HK-2 (cell line): ENCODE measurements around the gene ELOVL6.

Source experiments
- DNase-seq: peaks from one replicate; pipeline ENCODE4 v3.0.0-alpha.2; 2018; ENCODE audit not compliant: unreplicated experiment

Gene ELOVL6

GRCh38 chr4:110025718-110026117, 172.7 kb downstream of the ELOVL6 start:
- DNase-seq = no peak

GRCh38 chr4:110025056-110025455, 173.4 kb downstream of the ELOVL6 start:
- DNase-seq = no peak

DNA sequence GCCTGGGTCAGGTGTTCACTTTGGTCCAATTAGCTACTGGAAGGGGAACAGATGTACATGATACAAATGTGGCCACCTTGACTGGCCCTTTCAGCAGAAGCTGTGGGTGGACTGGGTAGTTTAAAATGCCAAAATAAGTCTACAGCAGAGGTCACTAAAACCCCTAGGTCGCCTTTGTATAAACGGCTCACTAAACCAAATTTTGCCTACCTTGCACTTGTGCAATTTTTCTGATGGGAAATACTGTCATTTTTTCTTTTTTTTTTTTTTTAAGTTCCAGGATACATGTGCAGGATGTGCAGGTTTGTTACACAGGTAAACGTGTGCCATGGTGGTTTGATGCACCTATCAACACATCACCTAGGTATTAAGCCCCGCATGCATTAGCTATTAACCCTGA, 176.0 kb downstream of the ELOVL6 start:
- DNase-seq = no peak

DNA sequence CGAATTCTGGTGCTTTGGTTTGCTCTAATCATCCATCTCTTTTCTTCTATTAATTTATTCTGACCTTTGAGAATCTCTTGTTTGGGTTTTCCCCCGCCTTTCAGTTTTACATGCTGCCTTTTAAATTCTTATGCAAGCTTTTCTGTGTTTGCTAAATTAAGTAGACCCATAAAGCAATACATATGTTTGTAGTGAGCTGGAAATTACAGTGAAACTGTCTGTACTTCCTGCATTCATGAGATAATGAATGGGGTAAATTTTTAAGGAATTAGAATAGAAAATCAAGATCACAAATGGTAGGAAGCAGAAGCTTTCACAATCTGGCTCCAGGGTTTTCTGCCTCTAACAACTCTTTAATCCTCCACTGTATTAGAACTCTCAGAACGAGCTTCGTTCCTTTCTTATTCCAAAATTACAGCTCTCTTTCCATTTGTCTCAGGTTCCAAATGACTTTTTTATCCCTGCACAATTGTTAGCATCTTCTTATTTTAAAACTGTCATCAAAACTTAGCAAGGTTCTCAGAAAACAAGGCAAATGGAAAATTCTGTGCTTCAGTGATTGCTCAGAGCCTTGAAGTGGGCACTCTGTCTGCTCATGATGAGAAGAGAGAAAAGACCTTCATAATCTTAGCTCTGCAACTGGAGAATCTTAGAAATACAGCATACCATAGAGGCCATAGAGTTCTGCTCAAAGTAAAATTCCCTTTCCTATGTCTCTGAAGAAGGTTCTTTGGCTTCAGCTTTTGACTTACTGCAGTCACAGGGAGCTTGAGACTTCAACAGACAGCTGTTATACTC, 177.6 kb downstream of the ELOVL6 start:
- DNase-seq = no peak

DNA sequence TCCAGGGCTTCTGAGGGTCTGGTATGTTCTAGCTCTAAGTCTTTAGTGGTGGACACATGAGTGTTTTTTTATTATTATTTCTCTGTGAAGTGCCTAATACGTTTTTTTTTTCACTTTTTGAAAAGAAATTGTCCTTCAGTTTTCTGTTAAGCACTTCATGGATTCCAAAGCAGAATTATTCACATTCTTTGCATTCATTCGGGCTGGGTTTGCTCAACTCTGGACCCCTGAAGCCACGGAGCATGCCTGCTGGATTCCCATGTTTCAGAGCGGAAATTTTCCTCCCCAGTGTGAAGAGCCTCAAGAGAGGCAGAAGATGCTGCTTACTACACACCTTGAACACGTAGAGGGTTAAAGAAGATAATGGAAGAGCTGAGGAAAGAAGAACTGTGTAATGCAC, 178.3 kb downstream of the ELOVL6 start:
- DNase-seq = no peak

- DNase-seq = no peak
Measured at GRCh38 chr4:110019153-110019552, 179.3 kb downstream of the ELOVL6 start.

- no peak for DNase-seq
Measured at GRCh38 chr4:110014233-110014632, 184.2 kb downstream of the ELOVL6 start.

GRCh38 chr4:110012917-110013316, 185.5 kb downstream of the ELOVL6 start:
- no peak for DNase-seq

DNA sequence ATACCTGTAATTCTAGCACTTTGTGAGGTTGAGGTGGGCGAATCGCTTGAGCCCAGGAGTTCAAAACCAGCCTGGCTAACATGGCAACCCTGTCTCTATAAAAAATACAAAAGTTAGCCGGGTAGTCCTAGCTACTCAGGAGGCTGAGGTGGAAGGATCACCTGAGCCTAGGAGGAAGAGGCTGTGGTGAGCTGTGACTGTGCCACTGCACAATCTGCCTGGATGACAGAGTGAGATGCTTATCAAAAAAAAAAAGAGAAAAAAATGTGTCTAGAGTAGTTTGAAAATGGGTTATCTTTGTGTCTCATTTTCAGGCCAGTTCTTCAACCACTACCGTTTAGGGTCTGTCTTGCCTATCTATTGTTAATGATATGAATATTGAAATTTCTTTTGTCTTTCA, 187.6 kb downstream of the ELOVL6 start:
- DNase-seq = no peak

DNA sequence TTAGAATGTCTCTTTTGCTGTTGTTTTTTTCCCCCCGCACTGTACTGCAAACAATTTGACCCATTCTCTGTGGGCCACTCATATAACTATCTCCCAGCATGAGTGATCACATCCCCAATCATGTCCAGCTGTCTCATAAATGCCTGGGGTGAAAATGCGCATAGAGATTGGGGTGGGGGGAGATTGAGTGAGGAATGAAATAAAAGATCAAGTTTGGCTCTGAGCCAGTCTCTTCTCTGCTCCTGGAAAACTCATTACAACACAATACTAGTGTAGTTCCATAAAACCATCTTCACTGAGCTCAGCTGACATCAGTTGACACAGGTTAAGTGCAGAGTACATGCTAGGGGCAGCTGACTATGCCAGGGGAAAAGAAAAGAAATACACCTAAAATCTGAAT, 188.9 kb downstream of the ELOVL6 start:
- DNase-seq = no peak

DNA sequence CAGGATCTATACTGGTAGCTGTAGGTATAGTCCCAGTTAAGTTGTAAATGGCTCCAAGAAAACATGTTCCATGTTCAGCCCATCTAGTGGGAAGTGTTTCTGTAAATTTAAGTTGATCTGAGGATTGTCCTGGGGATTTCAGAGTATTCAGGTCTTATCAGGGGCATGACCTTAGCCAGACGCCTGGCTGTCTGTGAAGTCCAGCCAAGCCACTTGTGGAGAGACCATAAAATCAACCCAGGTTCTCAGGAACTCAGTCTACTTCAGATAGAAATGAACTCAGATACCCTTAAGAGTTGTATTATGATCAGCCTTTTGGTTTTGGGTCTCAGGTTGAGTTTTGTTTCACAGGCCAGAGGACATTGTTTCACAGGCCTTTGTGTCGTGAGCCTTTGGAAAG, 189.9 kb downstream of the ELOVL6 start:
- DNase-seq = no peak

GRCh38 chr4:110007217-110007616, 191.2 kb downstream of the ELOVL6 start:
- no peak for DNase-seq

GRCh38 chr4:110005461-110006056, 192.9 kb downstream of the ELOVL6 start:
- DNase-seq = no peak

DNA sequence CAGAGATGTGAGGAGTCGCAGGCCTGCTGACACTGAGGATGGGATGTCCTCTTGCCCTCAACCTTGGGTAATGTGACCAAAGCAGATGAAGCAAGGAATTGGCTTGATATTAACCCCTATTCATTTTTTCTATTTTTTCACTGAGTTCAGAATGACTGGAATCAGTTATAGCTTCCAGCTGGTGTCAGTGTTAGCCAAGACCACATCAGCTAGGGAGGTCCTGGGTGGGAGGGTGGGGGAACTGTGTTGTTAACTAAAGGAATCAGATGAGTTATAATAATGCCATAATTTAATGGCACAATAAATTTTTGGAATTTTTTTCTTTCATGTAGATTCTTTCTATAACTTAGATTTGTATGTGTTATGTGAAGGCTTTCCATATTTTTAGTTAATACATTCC, 193.9 kb downstream of the ELOVL6 start:
- no peak for DNase-seq

DNA sequence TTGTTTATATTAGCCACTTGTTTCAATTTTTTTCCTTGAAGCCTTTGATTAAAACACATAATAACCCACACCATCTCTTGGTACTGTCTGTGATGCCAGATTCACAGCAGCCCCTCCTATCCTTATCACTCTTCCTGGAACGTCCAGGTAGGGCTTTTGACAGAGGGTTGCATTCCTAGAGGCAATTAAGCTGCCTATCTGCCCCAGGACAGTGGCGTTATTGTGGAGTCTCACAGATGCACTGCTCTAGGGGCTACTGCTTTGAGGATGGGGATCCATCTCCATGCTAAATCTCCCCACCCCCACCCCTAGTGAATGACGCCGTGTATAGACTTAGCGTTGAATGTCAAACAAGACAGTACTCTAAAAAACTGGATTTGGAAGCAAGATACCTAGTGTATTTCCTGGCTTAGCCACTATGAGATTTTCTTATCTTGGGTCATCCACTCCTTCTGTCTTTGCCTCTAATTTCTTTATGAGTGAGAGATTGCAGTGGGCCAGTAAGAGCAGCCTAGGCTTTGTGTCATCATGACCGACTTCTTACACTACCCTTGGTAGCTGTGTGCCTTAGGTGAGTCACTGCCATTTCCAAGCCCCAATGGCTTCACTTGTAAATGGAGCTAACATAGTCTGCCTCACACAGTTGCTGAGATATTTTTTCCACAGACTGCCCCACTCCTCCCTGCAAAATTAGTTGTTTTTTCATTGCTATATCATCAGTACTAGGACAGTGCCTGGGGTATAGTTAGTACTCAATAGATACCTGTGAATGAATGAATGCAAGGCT, 194.8 kb downstream of the ELOVL6 start:
- DNase-seq = no peak

DNA sequence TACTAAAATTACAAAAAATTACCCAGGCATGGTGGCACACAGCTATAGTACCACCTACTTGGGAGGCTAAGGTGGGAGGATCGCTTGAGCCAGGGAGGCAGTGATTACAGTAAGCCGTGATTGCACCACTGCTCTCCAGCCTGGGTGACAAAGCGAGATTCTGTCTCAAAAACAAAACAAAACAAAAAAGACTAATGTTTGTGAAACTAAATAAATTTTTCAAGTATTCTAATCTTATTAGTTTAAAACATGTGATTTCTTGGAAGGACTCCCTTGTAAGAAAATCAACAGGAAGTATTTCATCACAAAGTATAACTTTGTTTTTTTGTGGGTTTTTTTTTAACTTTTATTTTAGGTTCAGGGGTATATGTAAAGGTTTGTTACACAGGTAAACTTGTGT, 196.1 kb downstream of the ELOVL6 start:
- no peak for DNase-seq

DNA sequence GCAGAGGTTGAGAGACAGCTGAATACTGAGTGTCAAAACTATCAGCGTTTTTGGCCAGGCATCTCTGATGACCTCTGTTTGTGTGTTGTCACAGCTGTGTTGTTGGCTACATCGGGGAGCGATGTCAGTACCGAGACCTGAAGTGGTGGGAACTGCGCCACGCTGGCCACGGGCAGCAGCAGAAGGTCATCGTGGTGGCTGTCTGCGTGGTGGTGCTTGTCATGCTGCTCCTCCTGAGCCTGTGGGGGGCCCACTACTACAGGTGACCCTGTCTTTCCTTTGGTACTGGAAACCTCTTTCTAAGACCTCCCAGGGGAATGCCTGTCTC, 198.9 kb downstream of the ELOVL6 start:
- no peak for DNase-seq

DNA sequence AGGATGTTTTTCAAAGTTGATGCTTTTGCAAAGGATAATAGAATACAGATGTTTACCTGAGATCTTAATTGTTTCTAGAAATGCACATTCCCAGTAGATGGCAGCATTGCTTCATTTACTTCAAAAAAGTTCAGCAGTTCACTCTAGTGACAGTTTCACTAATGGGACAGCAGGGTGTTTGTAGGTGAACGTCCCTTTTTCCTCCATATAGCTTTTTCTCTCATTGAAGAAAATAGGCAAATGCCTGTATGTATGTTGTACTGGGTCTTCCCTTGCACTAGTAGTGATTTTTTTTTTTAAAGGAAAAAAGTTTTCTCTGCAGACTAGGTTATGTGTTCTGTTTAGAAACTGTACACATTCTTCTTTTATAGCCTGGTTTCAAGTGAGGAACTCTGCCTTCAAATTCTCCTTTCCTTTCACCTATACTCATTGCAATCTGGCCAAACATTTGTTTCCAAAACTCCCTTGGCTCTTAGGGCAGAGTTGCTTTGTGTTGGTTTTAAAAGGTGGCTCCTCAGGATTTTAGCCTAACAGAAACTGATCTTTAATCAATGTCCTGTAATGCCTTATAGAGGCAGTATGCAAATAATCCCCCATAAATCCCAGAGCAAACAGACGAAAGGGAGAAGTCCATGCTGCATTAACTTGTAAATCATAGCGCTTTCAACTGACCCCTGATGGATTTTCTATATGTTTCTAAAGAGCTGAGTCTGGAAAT, 199.4 kb downstream of the ELOVL6 start:
- DNase-seq = no peak

- DNase-seq = no peak
Measured at GRCh38 chr4:109996526-109996925, 201.9 kb downstream of the ELOVL6 start.
